ENCODE data around the gene TGFBR1. TPM values are rescaled to one million over a fixed set of nuclear protein-coding genes. Genes with fewer than 3 reads are reported as not detected.

The TGFBR1 gene
- polyA plus RNA-seq, 1 of the 3 experiments (the other 2 are of a cell fraction) = 15.3 TPM

DNA sequence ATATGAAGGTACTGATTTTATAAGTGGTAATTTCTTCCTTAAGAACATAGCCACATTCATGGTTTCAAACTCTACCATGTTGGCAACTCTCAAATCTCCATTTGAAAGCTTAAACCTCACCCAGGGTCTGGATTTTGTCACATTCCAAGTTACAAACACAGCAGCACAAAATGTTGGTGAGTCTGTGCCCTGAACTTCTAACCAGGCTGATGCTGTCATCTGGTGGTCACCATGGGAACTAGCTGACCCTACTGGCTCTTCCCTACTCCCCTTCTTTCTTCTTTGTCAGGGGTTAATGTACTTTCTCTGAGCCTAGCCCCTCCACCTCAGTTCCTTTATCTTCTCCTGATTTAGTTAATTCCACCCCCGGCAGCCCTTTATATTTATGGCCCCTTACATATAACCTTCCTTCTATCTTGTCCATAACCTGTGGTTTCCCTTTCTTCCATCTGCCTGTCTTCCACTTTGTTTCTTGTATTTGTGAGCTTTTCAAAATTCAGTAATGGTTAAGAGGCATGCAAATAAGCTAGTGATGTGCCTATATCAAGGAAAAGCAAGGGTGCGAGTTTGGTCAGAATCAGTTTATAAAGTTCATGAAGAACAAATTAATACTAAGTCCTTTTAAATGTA, 35.9 kb downstream of the TGFBR1 start:
- H3K4me2 ChIP-seq = no peak overlapping the region

DNA sequence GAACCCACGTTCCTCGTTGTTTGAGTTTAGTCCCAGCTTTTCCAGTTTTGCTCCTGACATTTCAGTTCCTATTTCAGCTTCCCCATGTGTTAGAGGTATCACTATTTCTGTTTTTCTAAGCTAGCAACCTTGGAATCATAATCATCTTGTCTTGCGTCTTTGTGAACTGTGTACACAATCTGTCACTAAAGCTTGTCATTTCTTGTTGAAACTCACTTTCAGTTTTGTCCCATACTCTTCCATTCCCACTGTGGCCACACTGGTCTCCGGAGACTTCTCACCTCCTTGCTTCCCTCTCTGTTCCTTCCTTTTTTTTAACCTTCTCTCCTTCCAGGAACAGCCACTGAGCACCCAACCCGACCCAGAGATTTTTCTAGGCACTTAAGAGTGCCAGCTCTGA, 36.9 kb downstream of the TGFBR1 start:
- no peak overlapping the region for H3K27ac ChIP-seq (ENCODE audit: low read depth in 2 of 2, low read length in 1 of 2)
- ChIA-PET POLR2A (no interaction called here), CTCF (interaction anchor here (1.4 to 8.7 kb wide), 14 partner anchors 8 to 294 kb away, joined by 3 to 131 read pairs (median 8); no protein-coding TSS in a partner anchor)
- no peaks in the 10 kb centered on the region; the same call in 1 of the 2 replicates for H3K79me2 ChIP-seq (ENCODE audit: insufficient read depth)
- no peaks in the 10 kb centered on the region for H3K4me1 ChIP-seq (ENCODE audit: control insufficient read depth in 1 of 2, insufficient read depth in 2 of 2, low read depth in 1 of 2, low read length in 1 of 2)
- H3K9ac ChIP-seq = no peak overlapping the region
- no peaks in the 10 kb centered on the region for H4K20me1 ChIP-seq (ENCODE audit: insufficient read depth)
- no peaks in the 10 kb centered on the region for H3K27me3 ChIP-seq (ENCODE audit: insufficient read depth)
- no peaks in the 10 kb centered on the region for H3K9me3 ChIP-seq
- H3F3A ChIP-seq (replicated peaks; ENCODE audit: insufficient read depth) = peaks cover 2% of the 10 kb centered on the region
- H3K9me2 ChIP-seq = no peaks in the 10 kb centered on the region
- 92% methylated on average over 5 of the region's 5 CpGs for WGBS (ENCODE audit: low lambda C conversion rate)
- H3K4me3 ChIP-seq (ENCODE audit: low read depth in 2 of 2, low read length in 1 of 2) = no peak overlapping the region
- DNase-seq = no peak
- peaks cover 49 to 63% of the 10 kb centered on the region in 2 experiments for H3K36me3 ChIP-seq (replicated peaks in 1 of 2; ENCODE audit: control insufficient read depth in 1 of 2, insufficient read depth in 2 of 2, low read length in 1 of 2)
- H2AFZ ChIP-seq (ENCODE audit: low read depth) = no peak overlapping the region
- no peak overlapping the region for H3K4me2 ChIP-seq
- no peak for TF ChIP-seq ELF1 (IDR thresholded peaks at IDR 0.05)
- TF ChIP-seq FOSL2 (IDR thresholded peaks at IDR 0.05; ENCODE audit: borderline replicate concordance, low read depth) = no peak
- TF ChIP-seq, protein P1, sequence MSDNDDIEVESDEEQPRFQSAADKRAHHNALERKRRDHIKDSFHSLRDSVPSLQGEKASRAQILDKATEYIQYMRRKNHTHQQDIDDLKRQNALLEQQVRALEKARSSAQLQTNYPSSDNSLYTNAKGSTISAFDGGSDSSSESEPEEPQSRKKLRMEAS (IDR thresholded peaks at IDR 0.05; ENCODE audit: low read depth) = no peak
- TF ChIP-seq CHD2 (IDR thresholded peaks at IDR 0.05; ENCODE audit: low read length, partially characterized antibody) = no peak
- TF ChIP-seq POLR2AphosphoS5 (IDR thresholded peaks at IDR 0.05; ENCODE audit: low read depth, low read length) = no peak
- TF ChIP-seq RCOR1 (IDR thresholded peaks at IDR 0.05; ENCODE audit: low read length) = no peak
- TF ChIP-seq EP300 (IDR thresholded peaks at IDR 0.05; ENCODE audit: borderline replicate concordance in 1 of 2, low read depth in 1 of 2, low read length in 1 of 2) = no peak
- TF ChIP-seq, protein P2, sequence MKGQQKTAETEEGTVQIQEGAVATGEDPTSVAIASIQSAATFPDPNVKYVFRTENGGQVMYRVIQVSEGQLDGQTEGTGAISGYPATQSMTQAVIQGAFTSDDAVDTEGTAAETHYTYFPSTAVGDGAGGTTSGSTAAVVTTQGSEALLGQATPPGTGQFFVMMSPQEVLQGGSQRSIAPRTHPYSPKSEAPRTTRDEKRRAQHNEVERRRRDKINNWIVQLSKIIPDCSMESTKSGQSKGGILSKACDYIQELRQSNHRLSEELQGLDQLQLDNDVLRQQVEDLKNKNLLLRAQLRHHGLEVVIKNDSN (IDR thresholded peaks at IDR 0.05; ENCODE audit: borderline replicate concordance, low read depth) = no peak
- TF ChIP-seq GABPA (IDR thresholded peaks at IDR 0.05; ENCODE audit: low read depth) = no peak
- no peak for TF ChIP-seq TEAD4 (IDR thresholded peaks at IDR 0.05; ENCODE audit: borderline replicate concordance, insufficient read depth)
- no peak for TF ChIP-seq FOXJ3 (CRISPR knock-in tag; IDR thresholded peaks at IDR 0.05)
- TF ChIP-seq, protein P3, sequence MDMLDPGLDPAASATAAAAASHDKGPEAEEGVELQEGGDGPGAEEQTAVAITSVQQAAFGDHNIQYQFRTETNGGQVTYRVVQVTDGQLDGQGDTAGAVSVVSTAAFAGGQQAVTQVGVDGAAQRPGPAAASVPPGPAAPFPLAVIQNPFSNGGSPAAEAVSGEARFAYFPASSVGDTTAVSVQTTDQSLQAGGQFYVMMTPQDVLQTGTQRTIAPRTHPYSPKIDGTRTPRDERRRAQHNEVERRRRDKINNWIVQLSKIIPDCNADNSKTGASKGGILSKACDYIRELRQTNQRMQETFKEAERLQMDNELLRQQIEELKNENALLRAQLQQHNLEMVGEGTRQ (IDR thresholded peaks at IDR 0.05; ENCODE audit: borderline replicate concordance, low read depth, low read length) = no peak
- TF ChIP-seq TAF1 (IDR thresholded peaks at IDR 0.05; ENCODE audit: borderline replicate concordance, low read depth, low read length) = no peak
- no peak for TF ChIP-seq RXRA (IDR thresholded peaks at IDR 0.05; ENCODE audit: borderline replicate concordance, low read depth)
- TF ChIP-seq RFX5 (IDR thresholded peaks at IDR 0.05; ENCODE audit: low read length) = no peak

More for the DNA sequence above, 35.9 kb downstream of the TGFBR1 start:
- ChIA-PET POLR2A (no interaction called here), CTCF (interaction anchor here (0.6 to 8.7 kb wide), 46 partner anchors 8 to 1397 kb away, joined by 3 to 131 read pairs (median 4); partner anchors contain the start of gene GALNT12)
- H3K36me3 ChIP-seq (replicated peaks in 1 of 2; ENCODE audit: control insufficient read depth in 1 of 2, insufficient read depth in 2 of 2, low read length in 1 of 2) = peaks cover 38 to 57% of the 10 kb centered on the region in 2 experiments
- no peak overlapping the region for H3K27ac ChIP-seq (ENCODE audit: low read depth in 2 of 2, low read length in 1 of 2)
- H3K9ac ChIP-seq = no peak overlapping the region
- H3K9me2 ChIP-seq = no peaks in the 10 kb centered on the region
- H3K4me1 ChIP-seq (ENCODE audit: control insufficient read depth in 1 of 2, insufficient read depth in 2 of 2, low read depth in 1 of 2, low read length in 1 of 2) = no peaks in the 10 kb centered on the region; a peak in 1 of 4 replicates
- no peak overlapping the region for H2AFZ ChIP-seq (ENCODE audit: low read depth)
- 81% methylated on average over 2 of the region's 2 CpGs for WGBS (ENCODE audit: low lambda C conversion rate)
- no peaks in the 10 kb centered on the region for H4K20me1 ChIP-seq (ENCODE audit: insufficient read depth)
- peak; percentile 46 for DNase-seq
- no peaks in the 10 kb centered on the region for H3K27me3 ChIP-seq (ENCODE audit: insufficient read depth)
- no peaks in the 10 kb centered on the region for H3F3A ChIP-seq (replicated peaks; ENCODE audit: insufficient read depth)
- TF ChIP-seq GABPA (IDR thresholded peaks at IDR 0.05; ENCODE audit: low read depth) (no peak), RAD21 (IDR thresholded peaks at IDR 0.05; ENCODE audit: low read length) (peak; percentile 90), SIN3A (IDR thresholded peaks at IDR 0.05; ENCODE audit: borderline replicate concordance, low read depth, low read length) (no peak), TCF12 (IDR thresholded peaks at IDR 0.05) (peak; percentile 23; the same call in 1 of the 2 replicates), MXI1 (IDR thresholded peaks at IDR 0.05; ENCODE audit: low read depth, low read length) (no peak), SMC3 (IDR thresholded peaks at IDR 0.05; ENCODE audit: low read depth, low read length) (peak; percentile 94), EZH2phosphoT487 (IDR thresholded peaks at IDR 0.05; ENCODE audit: borderline replicate concordance, low read depth) (no peak)
- TF ChIP-seq, protein P4, sequence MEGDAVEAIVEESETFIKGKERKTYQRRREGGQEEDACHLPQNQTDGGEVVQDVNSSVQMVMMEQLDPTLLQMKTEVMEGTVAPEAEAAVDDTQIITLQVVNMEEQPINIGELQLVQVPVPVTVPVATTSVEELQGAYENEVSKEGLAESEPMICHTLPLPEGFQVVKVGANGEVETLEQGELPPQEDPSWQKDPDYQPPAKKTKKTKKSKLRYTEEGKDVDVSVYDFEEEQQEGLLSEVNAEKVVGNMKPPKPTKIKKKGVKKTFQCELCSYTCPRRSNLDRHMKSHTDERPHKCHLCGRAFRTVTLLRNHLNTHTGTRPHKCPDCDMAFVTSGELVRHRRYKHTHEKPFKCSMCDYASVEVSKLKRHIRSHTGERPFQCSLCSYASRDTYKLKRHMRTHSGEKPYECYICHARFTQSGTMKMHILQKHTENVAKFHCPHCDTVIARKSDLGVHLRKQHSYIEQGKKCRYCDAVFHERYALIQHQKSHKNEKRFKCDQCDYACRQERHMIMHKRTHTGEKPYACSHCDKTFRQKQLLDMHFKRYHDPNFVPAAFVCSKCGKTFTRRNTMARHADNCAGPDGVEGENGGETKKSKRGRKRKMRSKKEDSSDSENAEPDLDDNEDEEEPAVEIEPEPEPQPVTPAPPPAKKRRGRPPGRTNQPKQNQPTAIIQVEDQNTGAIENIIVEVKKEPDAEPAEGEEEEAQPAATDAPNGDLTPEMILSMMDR (IDR thresholded peaks at IDR 0.05) = peak; percentile 88
- TF ChIP-seq, protein P1 (IDR thresholded peaks at IDR 0.05; ENCODE audit: low read depth) = no peak
- no peaks in the 10 kb centered on the region for H3K9me3 ChIP-seq
- no peak overlapping the region for H3K4me3 ChIP-seq (ENCODE audit: low read depth in 2 of 2, low read length in 1 of 2)
- peaks cover 5% of the 10 kb centered on the region; the same call in 1 of the 2 replicates for H3K79me2 ChIP-seq (ENCODE audit: insufficient read depth)
